Upper lobe of left lung (tissue), 4 donors: ENCODE results near the gene DLST.

Experiments used
- POLR2A ChIP-seq, 4 donors: fragments of 450-650 bp; IDR thresholded peaks; one replicate each; pipeline ENCODE4 v1.5.1; 2016 to 2017; ENCODE audit warnings: antibody characterized with exemption in 4 of 4, mild to moderate bottlenecking in 2 of 4
- POLR2AphosphoS5 ChIP-seq, 2 donors: sonication (generic); formaldehyde crosslinking; IDR thresholded peaks; one replicate each; pipeline ENCODE4 v1.5.1; 2017; ENCODE audit warnings: antibody characterized with exemption in 2 of 2
- TF ChIP-seq, protein P1 (sequence below), 6 experiments: fragments of 450-650 bp in 4 of 6; fragments of 200-600 bp in 2 of 6; sonication (generic) in 2 of 6; IDR thresholded peaks; one replicate each; pipeline ENCODE4 v1.5.1; 2016 to 2019; ENCODE audit warnings: antibody characterized with exemption in 6 of 6

DNA sequence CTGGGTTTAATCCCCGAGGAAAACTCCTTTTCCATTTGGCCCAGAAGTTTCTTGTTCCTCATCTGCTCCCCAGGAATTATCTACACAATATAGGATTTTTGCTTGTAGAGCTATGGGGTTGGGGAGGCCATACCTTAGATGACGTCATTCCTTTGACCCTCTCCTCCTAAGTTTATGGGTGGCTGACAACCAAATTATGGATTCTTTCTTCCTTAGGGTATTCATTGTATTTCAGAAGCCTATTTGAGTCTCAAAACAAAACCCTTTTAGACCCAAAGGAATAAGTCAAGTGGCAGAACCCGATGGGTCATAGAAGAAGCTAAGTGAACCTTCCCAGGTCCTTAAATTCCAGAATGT lies 20.0 kb upstream of the DLST start:
- TF ChIP-seq, protein P1, sequence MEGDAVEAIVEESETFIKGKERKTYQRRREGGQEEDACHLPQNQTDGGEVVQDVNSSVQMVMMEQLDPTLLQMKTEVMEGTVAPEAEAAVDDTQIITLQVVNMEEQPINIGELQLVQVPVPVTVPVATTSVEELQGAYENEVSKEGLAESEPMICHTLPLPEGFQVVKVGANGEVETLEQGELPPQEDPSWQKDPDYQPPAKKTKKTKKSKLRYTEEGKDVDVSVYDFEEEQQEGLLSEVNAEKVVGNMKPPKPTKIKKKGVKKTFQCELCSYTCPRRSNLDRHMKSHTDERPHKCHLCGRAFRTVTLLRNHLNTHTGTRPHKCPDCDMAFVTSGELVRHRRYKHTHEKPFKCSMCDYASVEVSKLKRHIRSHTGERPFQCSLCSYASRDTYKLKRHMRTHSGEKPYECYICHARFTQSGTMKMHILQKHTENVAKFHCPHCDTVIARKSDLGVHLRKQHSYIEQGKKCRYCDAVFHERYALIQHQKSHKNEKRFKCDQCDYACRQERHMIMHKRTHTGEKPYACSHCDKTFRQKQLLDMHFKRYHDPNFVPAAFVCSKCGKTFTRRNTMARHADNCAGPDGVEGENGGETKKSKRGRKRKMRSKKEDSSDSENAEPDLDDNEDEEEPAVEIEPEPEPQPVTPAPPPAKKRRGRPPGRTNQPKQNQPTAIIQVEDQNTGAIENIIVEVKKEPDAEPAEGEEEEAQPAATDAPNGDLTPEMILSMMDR (IDR thresholded peaks at IDR 0.05) = no peak
- TF ChIP-seq POLR2A (IDR thresholded peaks at IDR 0.05) (no peak), POLR2AphosphoS5 (IDR thresholded peaks at IDR 0.05) (no peak)
